Smooth muscle cell (in vitro differentiated cells): ENCODE data around the gene KIRREL2. TPM values are rescaled to one million over a fixed set of nuclear protein-coding genes. Genes with fewer than 3 reads are reported as not detected.

Source experiments
- DNase-seq: peaks from one replicate; lab custom pipeline; 2025; ENCODE audit not compliant: unreplicated experiment; lab: John Stamatoyannopoulos, UW
- H2AFZ ChIP-seq: fragments of 200-600 bp; sonication (generic); 2 replicates; pipeline ENCODE4 v1.6.0; 2016; ENCODE audit warnings: antibody characterized with exemption, low read depth, mild to moderate bottlenecking
- H3F3A ChIP-seq: fragments of 200-600 bp; sonication (generic); 2 replicates; pipeline ENCODE4 v1.6.0; 2017; ENCODE audit warnings: antibody characterized with exemption, low read depth
- H3K27ac ChIP-seq: fragments of 200-600 bp; sonication (generic); 2 replicates; pipeline ENCODE4 v1.5.1; 2016; ENCODE audit warnings: low read depth, mild to moderate bottlenecking
- H3K27me3 ChIP-seq: fragments of 200-600 bp; sonication (generic); 2 replicates; pipeline ENCODE4 v1.6.1; 2016; ENCODE audit warnings: low read depth, mild to moderate bottlenecking
- H3K36me3 ChIP-seq: fragments of 200-600 bp; sonication (generic); 2 replicates; pipeline ENCODE4 v1.5.1; 2016; ENCODE audit warnings: low read depth
- H3K4me1 ChIP-seq: fragments of 200-600 bp; sonication (generic); 2 replicates; pipeline ENCODE4 v1.5.1; 2016; ENCODE audit warnings: low read depth
- H3K4me2 ChIP-seq: fragments of 200-600 bp; sonication (generic); 2 replicates; pipeline ENCODE4 v1.6.0; 2016; ENCODE audit warnings: mild to moderate bottlenecking
- H3K4me3 ChIP-seq: fragments of 200-600 bp; sonication (generic); 2 replicates; pipeline ENCODE4 v1.5.1; 2016; ENCODE audit warnings: mild to moderate bottlenecking
- H3K79me2 ChIP-seq: fragments of 200-600 bp; sonication (generic); 2 replicates; pipeline ENCODE4 v1.6.0; 2016; ENCODE audit warnings: low read depth, mild to moderate bottlenecking
- H3K9ac ChIP-seq: fragments of 200-600 bp; sonication (generic); 2 replicates; pipeline ENCODE4 v1.6.0; 2016; ENCODE audit warnings: low read depth
- H3K9me3 ChIP-seq: fragments of 200-600 bp; sonication (generic); replicated peaks from 2 replicates; pipeline ENCODE4 v1.5.1; 2016; ENCODE audit warnings: low read depth
- H4K20me1 ChIP-seq: fragments of 200-600 bp; sonication (generic); 2 replicates; pipeline ENCODE4 v1.6.0; 2016; ENCODE audit warnings: low read depth
- WGBS: methylation state at CpG from one replicate; pipeline ENCODE4 v1.1.7; 2016; ENCODE audit warnings: low lambda C conversion rate; 5-methylcytosine and 5-hydroxymethylcytosine counted together
- polyA plus RNA-seq: library from polyadenylated mRNA; unstranded; fragments of >200 nt; fragmentation: Nextera tagmentation; extraction: Ambion mirVana; gene quantifications from 2 replicates; pipeline ENCODE4 v1.2.1, GENCODE V29; 2016
- total RNA-seq: library from RNA; depleted of rRNA; stranded (reverse); fragments of >200 nt; gene quantifications from 2 replicates; pipeline ENCODE4 v1.2.3, GENCODE V29; 2014
- TF ChIP-seq, protein P1 (sequence below): fragments of 200-600 bp; sonication (generic); IDR thresholded peaks from 2 replicates; pipeline ENCODE4 v1.5.1; 2017; ENCODE audit warnings: borderline replicate concordance, mild to moderate bottlenecking, antibody characterized with exemption; ENCODE audit not compliant: insufficient read depth, poor library complexity, severe bottlenecking

The KIRREL2 gene
- total and polyA plus RNA-seq, 2 experiments from 2014 or later = 0.56 to 2.1 TPM

DNA sequence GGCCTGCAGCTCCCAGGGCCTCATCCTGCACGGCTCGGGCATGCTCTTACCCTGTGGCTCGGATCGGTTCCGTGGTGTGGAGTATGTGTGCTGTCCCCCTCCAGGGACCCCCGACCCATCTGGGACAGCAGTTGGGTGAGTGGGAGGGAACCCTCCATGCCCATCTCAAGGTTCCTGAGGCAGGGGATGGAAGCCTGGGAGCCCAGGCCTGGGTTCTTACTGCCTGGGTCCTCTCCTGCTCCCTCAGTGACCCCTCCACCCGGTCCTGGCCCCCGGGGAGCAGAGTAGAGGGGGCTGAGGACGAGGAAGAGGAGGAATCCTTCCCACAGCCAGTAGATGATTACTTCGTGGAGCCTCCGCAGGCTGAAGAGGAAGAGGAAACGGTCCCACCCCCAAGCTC is 14.9 kb downstream of the KIRREL2 start:
- TF ChIP-seq, protein P1, sequence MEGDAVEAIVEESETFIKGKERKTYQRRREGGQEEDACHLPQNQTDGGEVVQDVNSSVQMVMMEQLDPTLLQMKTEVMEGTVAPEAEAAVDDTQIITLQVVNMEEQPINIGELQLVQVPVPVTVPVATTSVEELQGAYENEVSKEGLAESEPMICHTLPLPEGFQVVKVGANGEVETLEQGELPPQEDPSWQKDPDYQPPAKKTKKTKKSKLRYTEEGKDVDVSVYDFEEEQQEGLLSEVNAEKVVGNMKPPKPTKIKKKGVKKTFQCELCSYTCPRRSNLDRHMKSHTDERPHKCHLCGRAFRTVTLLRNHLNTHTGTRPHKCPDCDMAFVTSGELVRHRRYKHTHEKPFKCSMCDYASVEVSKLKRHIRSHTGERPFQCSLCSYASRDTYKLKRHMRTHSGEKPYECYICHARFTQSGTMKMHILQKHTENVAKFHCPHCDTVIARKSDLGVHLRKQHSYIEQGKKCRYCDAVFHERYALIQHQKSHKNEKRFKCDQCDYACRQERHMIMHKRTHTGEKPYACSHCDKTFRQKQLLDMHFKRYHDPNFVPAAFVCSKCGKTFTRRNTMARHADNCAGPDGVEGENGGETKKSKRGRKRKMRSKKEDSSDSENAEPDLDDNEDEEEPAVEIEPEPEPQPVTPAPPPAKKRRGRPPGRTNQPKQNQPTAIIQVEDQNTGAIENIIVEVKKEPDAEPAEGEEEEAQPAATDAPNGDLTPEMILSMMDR = no peak
- Histone ChIP-seq H3K79me2 (no peaks in the 10 kb centered on the region), H2AFZ (no peak overlapping the region), H3K4me2 (no peak overlapping the region), H3F3A (no peaks in the 10 kb centered on the region), H3K4me3 (no peak overlapping the region), H3K4me1 (peaks cover 13% of the 10 kb centered on the region), H3K27me3 (no peaks in the 10 kb centered on the region), H3K9ac (no peak overlapping the region), H3K9me3 (no peaks in the 10 kb centered on the region), H4K20me1 (no peaks in the 10 kb centered on the region), H3K27ac (no peak overlapping the region), H3K36me3 (no peaks in the 10 kb centered on the region)
- no peak for DNase-seq
- WGBS = 93% methylated on average over 12 of the region's 12 CpGs

- H3K27ac ChIP-seq = no peak overlapping the region
- TF ChIP-seq, protein P1 = no peak
- no peak overlapping the region for H3K4me2 ChIP-seq
- no peaks in the 10 kb centered on the region for H3K9me3 ChIP-seq
- no peak overlapping the region for H3K4me3 ChIP-seq
- DNase-seq = no peak
- WGBS = 78% methylated on average over 5 of the region's 5 CpGs
- no peak overlapping the region for H2AFZ ChIP-seq
- H3K4me1 ChIP-seq = peaks cover 13% of the 10 kb centered on the region
- no peaks in the 10 kb centered on the region for H3F3A ChIP-seq
- no peaks in the 10 kb centered on the region for H3K79me2 ChIP-seq
- no peaks in the 10 kb centered on the region for H3K27me3 ChIP-seq
- no peaks in the 10 kb centered on the region for H4K20me1 ChIP-seq
- H3K9ac ChIP-seq = no peak overlapping the region
- H3K36me3 ChIP-seq = no peaks in the 10 kb centered on the region
These were observed 15.5 kb downstream of the KIRREL2 start for GRCh38 chr19:35872180-35872579.

DNA sequence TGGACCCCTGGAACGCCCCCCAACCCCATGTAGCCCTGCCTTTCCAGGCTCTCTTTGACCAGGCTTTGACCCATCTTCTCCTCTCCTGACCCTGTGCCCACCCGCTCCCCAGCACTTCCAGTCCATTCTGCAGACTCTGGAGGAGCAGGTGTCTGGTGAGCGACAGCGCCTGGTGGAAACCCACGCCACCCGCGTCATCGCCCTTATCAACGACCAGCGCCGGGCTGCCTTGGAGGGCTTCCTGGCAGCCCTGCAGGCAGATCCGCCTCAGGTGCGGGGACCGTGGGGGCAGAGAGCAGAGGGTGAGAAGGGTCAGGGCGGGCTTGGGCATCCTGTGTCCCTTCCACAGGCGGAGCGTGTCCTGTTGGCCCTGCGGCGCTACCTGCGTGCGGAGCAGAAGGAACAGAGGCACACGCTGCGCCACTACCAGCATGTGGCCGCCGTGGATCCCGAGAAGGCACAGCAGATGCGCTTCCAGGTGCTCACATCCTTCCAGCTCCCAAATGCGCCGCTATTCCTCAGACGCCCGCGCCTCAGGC is 17.8 kb downstream of the KIRREL2 start:
- Histone ChIP-seq H3K27me3 (no peaks in the 10 kb centered on the region), H3K9me3 (no peaks in the 10 kb centered on the region), H3F3A (no peaks in the 10 kb centered on the region), H3K36me3 (no peaks in the 10 kb centered on the region), H3K4me2 (no peak overlapping the region), H2AFZ (no peak overlapping the region), H3K79me2 (no peaks in the 10 kb centered on the region), H4K20me1 (no peaks in the 10 kb centered on the region), H3K4me3 (no peak overlapping the region), H3K4me1 (peaks cover 3% of the 10 kb centered on the region), H3K9ac (no peak overlapping the region), H3K27ac (no peak overlapping the region)
- no peak for DNase-seq
- TF ChIP-seq, protein P1 = no peak
- WGBS = 94% methylated on average over 32 of the region's 32 CpGs

GRCh38 chr19:35879068-35879467 is 22.4 kb downstream of the KIRREL2 start:
- no peak overlapping the region for H3K4me2 ChIP-seq
- no peak overlapping the region for H2AFZ ChIP-seq
- TF ChIP-seq, protein P1 = no peak
- H3K9ac ChIP-seq = no peak overlapping the region
- DNase-seq = no peak
- WGBS = 82% methylated on average over 22 of the region's 23 CpGs
- no peaks in the 10 kb centered on the region for H3K36me3 ChIP-seq
- no peaks in the 10 kb centered on the region for H3K4me1 ChIP-seq
- H3F3A ChIP-seq = no peaks in the 10 kb centered on the region
- no peaks in the 10 kb centered on the region for H3K27me3 ChIP-seq
- no peak overlapping the region for H3K27ac ChIP-seq
- H3K79me2 ChIP-seq = no peaks in the 10 kb centered on the region
- no peaks in the 10 kb centered on the region for H4K20me1 ChIP-seq
- no peaks in the 10 kb centered on the region for H3K9me3 ChIP-seq
- H3K4me3 ChIP-seq = no peak overlapping the region
